HG03354 (cell line): ENCODE data around the gene TEX52.

Experiments
- ATAC-seq: cut with Tn5 transposase; IDR thresholded peaks from one replicate; pipeline ENCODE4 v1.9.1; 2021; ENCODE audit warnings: mild to moderate bottlenecking; ENCODE audit not compliant: unreplicated experiment, poor library complexity, severe bottlenecking

Gene TEX52

DNA sequence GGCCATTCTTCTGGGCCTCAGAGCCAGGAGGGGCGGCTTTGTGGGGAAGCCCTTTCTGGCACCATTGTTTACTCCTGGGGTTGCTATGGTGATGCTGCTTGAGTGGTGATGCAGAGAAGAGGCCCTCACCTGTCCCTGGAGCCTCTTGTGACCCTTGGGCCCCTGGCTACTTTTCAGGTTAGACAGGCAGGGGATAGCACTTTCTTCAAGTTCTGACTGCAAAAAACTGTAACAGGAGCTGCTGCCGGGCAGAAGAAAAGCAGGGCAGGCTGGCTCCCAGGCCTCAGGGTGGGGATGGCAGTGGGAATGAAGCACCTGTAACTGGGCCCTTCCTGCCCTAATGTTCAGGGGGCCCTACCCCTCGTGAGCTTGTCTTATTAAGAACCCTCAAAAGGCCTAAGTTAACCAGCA, at the start of gene TEX52:
TSS of gene TEX52 (minus strand) at position 19 of the 411 bp plus-strand sequence. CDS start at position 6, 13 bp downstream.
- no peak for ATAC-seq

DNA sequence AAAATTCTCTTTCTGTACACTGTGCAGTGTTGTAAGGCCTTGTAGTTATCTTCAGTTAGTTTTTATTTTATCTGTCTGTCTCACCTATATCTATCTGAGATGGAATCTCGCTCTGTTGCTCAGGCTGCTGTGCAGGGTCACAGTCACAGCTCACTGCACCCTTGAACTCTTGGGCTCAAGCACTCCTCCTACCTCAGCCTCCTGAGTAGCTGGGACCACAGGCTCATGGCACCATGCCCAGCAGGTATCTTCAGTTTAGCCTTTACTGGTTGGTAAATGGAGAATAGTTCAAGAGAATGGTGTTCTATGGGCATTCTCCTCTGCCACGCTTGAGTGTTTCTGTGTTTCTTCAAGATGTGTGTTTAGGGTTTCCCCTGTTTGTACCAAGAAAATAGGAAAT, 47.4 kb upstream of the TEX52 start:
- no peak for ATAC-seq

DNA sequence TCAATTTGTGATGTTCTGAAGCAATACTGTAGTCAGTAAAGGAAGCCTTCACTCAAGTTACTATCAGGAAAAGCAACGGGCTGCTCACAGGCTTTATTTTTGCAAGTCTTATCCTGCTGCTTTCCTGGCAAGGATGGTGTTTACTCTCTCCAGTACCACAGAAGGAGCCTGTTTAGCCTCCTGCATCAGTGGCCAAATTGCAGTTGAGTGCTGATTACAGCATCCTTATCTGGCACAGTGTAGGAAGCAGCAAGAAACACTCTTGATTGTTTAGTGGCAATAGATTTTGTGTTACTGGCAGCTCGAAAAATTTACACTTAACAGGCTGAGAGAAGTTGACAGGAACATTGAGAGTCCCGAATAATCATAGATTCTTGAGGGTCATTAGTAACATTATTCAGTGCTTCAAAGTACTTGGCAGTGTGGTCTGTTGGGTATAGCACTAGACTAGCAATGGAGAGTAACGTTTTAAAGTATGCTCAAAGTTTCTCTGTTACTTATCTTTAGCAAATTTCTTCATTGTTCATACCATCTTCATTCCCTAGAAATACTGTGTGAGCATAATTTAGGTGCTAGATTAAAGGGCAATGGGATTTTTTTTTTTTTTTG, 45.5 kb upstream of the TEX52 start:
- ATAC-seq, result no peak

DNA sequence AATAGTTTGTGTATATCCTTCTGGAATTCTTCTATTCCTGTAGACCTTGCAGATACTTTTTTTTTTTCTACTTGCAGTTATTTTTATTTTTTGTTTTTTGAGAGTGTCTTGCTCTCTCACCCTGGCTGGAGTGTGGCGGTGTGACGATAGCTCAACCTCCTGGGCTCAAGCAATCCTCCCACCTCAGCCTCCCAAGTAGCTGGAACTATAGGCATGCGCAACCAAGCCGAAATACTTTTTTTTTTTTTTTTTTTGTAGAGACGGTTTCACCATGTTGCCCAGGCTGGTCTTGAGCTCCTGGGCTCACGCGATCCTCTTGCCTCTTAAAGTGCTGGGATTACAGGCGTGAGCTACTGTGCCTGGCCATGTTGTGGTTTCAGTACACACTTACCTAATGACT, 43.8 kb upstream of the TEX52 start:
- ATAC-seq, result no peak

DNA sequence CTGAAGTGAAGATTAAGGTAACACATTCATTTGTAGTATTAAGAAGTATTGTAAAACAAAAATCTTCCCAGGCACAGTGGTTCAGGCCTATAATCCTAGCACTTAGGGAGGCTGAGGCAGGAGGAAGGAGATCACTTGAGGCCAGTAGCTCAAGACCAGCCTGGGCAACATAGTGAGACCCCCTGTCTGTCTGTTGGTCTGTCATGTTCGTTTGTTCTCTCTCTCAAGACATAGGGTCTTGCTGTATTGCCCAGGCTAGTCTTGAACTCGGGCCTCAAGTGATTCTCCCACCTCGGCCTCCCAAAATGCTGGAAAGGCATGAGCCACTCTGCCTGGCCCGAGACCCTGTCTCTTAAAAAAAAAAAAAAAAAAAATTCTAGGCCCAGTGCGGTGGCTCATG, 40.6 kb upstream of the TEX52 start:
- ATAC-seq, result no peak

DNA sequence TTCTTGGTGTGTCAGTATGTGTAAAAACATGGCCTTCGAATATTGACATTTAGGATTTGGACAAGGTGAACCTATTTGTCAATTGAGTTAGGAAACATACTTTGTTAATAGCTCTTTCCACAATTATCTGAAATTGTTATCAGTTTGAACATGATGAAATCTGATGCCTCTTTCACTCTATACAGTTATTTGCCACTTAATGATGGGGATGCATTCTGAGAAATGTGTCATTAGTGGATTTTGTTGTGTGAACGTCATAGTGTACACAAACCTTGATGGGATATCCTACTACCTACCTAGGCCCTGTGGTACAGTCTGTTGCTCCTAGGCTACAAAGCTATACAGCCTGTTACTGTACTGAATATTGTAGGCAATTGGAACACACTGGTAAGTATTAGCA, 38.7 kb upstream of the TEX52 start:
- no peak for ATAC-seq

DNA sequence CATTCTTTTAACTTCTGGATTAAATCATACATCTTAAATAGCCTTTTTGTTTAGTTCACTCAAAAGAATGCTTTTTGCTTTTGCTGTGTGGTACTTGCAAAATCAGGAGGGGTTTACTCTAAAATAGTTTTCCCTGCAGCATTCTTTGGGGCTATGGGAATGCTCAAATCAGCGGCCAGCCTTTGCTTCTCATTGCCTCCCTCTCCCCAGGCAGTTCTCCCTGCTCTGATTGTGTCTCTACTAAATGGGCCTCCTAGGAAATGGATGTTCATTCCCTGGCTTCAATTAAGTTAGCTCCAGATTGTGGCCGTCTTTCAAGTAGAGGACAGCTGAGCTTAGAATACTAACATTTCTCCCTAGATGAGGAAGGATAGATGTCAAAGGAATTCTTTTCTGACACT, 38.2 kb upstream of the TEX52 start:
- no peak for ATAC-seq

DNA sequence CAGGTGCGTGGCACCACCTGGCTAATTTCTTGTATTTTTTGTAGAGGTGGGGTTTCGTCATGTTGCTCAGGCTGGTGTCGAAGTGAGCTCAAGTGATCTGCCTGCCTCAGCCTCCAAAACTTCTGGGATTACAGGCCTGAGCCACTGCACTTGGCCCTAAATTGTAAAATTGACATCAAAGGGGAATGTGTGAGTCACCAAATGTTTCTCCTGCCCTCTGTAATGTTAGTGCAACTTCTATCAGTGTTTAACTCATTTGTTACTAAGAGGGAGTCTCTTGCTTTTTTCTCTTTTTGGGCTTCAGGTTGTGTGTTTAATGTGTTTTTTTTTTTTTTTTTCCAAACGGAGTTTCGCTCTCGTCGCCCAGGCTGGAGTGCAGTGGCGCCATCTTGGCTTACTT, 36.2 kb upstream of the TEX52 start:
- ATAC-seq, result no peak

DNA sequence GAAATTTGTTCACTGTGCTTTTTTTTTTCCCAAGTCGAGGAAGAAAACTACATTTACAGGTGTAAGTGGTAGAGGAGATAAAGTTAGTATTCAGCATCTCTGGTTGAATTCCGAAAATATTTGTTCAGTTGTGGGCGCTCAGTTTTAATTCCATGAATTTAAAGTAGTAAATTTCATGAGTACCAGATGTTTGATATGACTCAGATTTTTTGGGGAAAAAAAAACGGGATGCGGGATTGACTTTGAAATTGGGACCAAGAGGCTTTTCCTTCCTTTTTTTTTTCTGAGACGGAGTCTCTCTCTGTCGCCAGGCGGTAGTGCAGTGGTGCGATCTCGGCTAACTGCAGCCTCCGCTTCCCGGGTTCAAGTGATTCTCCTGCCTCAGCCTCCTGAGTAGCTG, 35.4 kb upstream of the TEX52 start:
- no peak for ATAC-seq

DNA sequence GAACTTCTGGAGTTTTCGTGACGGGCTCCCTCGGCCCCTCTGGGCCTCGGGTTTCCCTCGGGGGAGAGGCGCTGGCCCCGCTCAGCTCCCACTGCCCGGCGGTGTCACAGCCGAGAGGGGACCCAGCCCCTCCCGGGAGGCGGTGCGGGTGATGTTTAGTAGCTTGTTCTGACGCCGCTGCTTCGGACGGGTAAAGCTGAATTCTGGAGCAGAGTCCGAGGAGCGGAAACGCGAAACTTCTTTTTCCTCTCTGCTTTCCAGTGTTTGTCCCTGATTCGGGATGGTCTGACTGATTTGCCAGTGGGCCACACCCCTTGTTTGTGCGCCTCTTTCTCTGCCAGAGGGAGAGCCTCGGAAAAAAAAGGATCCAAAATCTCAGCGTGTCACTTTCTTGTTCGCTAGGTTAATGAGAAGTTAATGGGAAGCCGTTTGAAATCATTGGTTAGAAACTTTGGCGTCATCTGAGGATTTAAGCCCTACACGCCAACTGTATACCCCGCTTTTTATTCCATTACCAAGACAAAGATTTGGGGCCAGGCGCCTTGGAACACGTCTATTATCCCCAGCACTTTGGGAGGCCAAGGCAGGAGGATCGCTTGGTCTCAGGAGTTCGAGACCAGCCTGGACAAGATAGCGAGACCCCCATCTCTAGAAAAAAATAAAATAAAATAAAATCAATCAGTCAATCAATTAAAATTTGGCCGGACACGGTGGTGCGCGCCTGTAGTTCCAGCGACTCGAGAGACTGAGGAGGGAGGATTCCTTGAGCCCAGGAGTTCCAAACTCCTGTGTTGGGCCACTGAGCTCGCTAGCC, 34.6 kb upstream of the TEX52 start:
- ATAC-seq, result peak; percentile 26

DNA sequence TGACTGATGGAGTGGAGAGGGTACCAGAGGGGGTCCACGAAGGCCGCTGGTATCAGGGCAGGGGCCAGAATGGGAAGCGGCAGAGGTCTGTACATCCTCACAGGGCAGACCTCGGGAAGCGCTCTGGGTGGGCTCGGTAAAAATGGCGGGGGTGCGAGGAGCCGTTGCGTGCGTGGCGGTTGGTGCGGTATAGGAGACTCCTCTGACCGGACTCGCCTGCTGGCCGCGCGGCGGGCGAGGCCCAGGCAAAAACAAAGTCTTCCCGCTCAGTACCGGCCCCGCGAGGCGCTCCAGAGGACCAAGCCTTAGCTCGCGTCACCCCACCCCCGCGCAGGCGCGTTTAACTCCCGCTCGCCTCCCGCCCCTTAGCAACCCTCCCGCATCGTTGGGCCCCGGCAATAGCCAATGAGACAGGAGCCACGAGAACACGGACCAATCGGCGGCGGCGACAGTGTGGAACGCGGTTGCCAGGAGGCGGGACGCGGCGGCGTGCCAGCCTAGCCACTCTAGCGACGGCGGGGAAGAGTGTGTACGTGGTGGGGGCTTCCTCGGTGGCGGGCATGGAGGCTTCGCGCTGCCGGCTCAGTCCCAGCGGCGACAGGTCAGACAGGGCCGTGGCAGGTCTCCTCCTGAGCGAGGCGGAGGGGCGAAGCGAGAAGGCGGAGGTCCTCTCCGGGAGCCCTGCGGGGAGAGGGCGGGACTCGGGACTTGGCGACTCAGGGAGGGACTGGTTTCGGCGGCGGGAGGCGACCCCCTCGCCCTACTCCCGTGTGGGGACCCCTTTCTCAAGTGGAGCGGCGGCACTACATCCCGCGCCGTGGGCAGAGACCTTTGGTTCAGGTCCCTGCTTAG, 33.8 kb upstream of the TEX52 start, which contains the start of gene TULP3:
TSS of gene TULP3 (plus strand) at position 504 of the 852 bp plus-strand sequence. CDS start at position 561, 57 bp downstream.
- peak; percentile 99 for ATAC-seq

DNA sequence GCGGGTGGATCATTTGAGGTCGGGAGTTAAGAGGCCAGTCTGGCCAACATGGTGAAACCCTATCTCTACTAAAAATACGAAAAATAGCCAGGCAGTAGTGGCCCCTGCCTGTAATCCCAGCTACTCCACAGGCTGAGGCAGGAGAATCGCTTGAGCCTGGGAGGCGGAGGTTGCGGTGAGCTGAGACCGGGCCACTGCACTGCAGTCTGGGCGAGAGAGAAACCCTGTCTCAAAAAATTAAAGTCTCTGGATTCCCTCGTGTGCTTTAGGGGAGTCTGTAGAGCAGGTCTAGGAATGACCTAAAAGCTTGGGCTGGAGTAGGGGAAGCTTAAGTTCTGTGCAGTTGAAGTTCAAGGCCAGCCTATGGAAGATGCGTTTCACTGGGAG, 33.2 kb upstream of the TEX52 start:
- ATAC-seq, result no peak

DNA sequence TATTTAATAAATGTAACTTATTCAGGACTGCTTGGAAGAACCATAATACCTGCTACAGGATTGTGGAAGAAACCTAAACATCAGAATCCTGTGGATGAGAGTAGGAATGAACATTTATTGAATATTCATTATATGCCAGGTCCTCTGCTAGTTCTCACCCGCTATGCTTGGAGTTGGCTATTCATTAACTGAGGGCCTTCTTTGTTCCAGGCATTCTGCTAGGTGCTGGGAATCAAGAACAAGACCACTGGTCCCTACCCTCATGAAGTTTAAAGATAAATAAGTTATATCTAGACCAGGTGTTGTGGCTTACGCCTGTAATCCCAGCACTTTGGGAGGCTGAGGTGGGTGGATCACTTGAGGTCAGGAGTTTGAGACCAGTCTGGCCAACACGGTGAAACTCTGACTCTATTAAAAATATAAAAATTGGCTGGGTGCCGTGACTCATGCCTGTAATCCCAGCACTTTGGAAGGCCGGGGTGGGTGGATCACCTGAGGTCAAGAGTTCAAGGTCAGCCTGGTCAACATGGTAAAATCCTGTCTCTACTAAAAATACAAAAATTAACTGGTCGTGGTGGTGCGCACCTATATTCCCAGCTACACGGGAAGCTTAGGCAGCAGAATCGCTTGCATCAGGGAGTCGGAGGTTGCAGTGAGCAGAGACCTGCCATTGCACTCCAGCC, 30.1 kb upstream of the TEX52 start:
- no peak for ATAC-seq

DNA sequence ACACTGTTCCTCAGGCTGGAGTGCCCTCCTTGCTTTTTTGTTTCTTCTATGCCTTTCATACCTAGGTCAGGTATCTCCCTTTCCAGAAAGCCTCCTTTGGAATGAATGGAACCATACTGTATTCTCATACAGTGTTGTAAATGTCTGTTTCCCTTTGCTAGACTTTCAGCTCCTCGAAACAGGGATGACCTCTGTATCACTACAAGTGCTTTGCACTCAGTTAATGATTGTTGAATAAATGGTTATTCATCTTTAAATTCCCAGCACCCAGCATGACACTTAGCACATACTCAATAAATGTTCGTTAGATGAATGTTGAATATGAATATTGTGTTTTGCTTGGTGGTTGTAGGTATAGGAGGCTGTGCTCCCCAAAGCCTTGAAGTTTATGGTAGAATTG, 28.0 kb upstream of the TEX52 start:
- ATAC-seq, result no peak

DNA sequence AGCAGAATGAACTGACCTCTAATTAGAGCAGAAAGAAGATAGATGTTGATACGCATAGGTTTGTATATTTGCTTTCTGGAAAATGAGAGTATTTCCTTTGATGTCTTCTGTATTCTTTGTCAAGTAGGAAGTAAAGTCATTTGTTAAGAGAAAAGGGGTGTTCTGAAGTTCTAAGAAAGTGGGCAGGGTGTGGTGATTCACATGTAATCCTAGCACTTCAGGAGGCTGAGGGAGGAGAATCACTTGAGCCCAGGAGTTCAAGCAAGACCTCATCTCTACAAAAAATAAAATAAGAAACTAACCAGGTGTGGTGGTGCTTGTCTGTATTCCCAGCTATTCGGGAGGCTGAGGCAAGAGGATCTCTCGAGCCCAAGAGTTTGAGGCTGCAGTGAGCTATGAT, 23.0 kb upstream of the TEX52 start:
- ATAC-seq, result no peak

DNA sequence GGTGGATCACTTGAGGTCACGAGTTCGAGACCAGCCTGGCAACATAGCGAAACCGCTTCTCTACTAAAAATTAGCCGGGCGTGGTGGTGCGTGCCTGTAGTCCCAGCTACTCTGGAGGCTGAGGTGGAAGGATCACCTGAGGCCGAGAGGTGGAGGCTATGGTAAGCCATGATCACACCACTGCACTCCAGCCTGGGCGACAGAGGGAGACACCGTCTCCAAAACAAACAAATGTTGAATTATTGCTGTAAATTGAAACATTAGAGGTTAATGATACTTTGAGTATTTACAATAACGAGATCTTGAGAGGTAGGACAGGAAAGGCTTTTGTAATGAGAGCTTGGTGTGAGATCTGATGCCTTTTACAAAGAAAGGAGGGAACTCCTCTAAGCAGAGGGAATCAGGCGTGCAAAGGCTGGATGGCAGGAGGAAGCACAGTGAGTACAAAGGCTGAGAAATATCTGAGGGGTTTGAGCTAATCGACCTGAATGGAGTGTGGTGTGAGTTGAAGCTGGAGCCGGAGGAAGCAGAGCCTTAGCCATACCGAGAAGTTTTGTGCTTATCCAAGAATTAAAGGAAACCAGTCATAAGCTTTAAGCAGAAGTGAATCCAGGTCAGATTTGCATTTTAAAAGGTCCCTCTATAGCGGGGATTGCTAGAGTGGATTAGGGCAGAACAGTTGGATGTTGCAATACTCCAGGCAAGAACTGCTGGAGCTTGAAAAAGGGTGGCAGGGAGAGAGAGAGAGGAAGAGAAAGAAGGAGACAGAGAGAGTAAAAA, 21.3 kb upstream of the TEX52 start:
- no peak for ATAC-seq

DNA sequence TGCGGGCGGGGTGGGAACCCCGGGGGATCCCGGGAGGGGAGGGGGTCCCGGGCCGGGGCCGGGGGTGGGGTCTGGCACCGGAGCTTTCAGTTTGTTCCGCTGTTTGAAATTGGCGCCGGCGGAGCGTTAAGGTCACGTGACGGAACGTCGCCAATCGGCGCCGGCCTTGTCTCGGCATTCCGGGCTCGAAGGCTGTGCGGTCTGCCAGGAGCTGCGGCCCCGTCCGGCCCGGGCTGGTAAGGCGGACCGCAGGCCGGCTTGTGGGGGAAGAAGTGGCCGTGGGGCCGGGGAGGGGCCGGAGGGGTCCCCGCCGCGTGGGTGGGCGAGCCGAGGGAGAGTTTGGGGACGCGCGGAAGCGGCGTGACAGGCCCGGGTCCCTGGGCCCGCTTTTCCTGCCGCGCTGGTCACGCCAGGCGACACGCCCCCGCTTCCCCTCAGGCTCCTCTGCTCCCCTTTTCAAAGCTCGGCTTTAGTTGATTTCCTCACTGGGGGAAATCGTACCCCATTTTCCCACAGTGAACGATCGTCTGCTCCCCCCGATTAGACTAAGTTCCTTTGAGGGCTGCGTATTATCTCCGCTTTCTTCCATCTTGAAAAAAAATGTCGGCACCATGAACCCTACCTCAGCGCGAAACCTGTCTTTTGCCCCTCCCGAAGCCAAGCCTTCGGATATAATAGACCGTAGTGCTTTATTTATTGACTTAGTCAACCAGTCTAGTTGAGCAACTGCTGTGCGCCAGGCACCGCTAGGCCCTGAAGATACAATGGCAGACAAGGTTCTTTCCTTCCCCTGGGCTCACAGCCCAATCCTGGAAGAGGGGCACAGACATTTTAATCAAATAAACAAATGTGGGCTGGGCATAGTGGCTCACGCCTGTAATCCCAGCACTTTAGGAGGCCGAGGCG, 20.5 kb upstream of the TEX52 start, which contains the start of the genes FOXM1 and RHNO1:
TSS of gene FOXM1 (minus strand) at position 128 of the 906 bp plus-strand sequence. CDS start 2,696 bp downstream, outside the sequence.
TSS of gene RHNO1 (plus strand) at position 177 of the 906 bp plus-strand sequence. CDS start 8,144 bp downstream, outside the sequence.
- ATAC-seq, result peak; percentile 78
